Gastroesophageal sphincter (tissue), 3 donors: ENCODE measurements around the gene SCAF1.

Experiments used
- CTCF ChIP-seq, 4 experiments: fragments of 200-600 bp in 2 of 4; fragments of 450-650 bp in 2 of 4; sonication (generic) in 1 of 4; IDR thresholded peaks; one replicate each; pipeline ENCODE4 v1.5.1; 2017 to 2019; ENCODE audit warnings: antibody characterized with exemption in 4 of 4, mild to moderate bottlenecking in 2 of 4, moderate library complexity in 2 of 4
- EP300 ChIP-seq: sonication (generic); formaldehyde crosslinking; IDR thresholded peaks from one replicate; pipeline ENCODE4 v1.6.1; 2017; ENCODE audit warnings: antibody characterized with exemption, mild to moderate bottlenecking
- POLR2A ChIP-seq, 2 donors: fragments of 450-650 bp; IDR thresholded peaks; one replicate each; pipeline ENCODE4 v1.6.1; 2017; ENCODE audit warnings: antibody characterized with exemption in 2 of 2, mild to moderate bottlenecking in 2 of 2, moderate library complexity in 1 of 2
- POLR2AphosphoS5 ChIP-seq: sonication (generic); formaldehyde crosslinking; IDR thresholded peaks from one replicate; pipeline ENCODE4 v1.6.1; 2017; ENCODE audit warnings: antibody characterized with exemption

GRCh38 chr19:49687150-49687549, 45.1 kb downstream of the SCAF1 start:
- TF ChIP-seq CTCF (IDR thresholded peaks at IDR 0.05) (no peak), POLR2AphosphoS5 (no peak), POLR2A (IDR thresholded peaks at IDR 0.05) (no peak), EP300 (no peak)
